Measurements from ENCODE around the gene CD55. TPM values are rescaled to one million over a fixed set of nuclear protein-coding genes. Genes with fewer than 3 reads are reported as not detected.

The CD55 gene
- total RNA-seq, 1 experiment from 2014 or later = 22.9 TPM

DNA sequence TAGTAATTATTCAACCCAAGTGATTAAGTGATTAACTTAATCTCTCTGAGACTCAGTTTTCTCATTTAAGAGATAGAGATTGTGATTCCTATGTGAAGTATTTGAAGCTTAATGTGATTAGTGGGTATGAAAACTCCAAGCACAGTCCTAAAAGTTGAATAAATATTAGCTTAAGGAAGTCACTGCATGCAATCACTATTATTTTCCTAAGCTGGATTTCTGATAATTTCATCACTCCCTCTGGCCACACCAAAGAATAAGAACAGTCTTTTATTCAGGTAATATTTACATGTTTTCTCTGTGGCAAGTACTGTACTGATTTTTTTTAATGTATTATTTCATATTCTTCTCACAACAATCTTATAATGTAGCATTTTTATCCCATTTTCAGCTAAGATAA, 31.1 kb downstream of the CD55 start:
- no peak for DNase-seq
- no peaks in the 10 kb centered on the region for H3K27me3 ChIP-seq
- H3K36me3 ChIP-seq = peaks cover 12% of the 10 kb centered on the region
- H3K9me3 ChIP-seq (replicated peaks) = peaks cover 8% of the 10 kb centered on the region; the same call in 1 of the 2 replicates
- H3K4me1 ChIP-seq = peaks cover 11% of the 10 kb centered on the region
- no peak overlapping the region for H3K27ac ChIP-seq
- H3K4me3 ChIP-seq = no peak overlapping the region

DNA sequence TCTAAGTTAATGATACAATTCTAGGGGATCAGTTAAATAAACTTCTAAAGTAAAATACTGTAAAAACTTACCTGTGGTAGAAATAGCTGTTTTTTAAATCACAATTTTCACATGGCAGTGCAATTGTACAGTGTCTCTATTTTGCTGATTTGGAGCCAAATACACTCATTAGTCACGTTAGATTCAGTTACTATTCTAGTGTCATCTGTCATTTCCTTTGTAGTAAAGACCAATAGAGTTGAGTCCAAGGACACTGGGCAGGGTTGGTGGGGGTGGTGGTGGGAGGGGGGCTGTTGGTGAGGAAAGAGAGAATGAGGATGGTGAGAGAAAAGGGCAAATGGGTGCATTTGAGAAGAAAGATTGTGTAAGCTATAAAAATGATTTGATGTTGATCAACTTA, 33.6 kb downstream of the CD55 start:
- no peaks in the 10 kb centered on the region for H3K27me3 ChIP-seq
- H3K4me3 ChIP-seq = no peak overlapping the region
- H3K9me3 ChIP-seq (replicated peaks) = no peaks in the 10 kb centered on the region
- peak; percentile 36 to 68 for DNase-seq
- H3K4me1 ChIP-seq = peaks cover 11% of the 10 kb centered on the region
- H3K36me3 ChIP-seq = 0 out of 2 replicates have a peak, but pooled peaks cover 5% of the 10 kb centered on the region
- H3K27ac ChIP-seq = peak overlapping the region; percentile 67

GRCh38 chr1:207355513-207356295, 34.2 kb downstream of the CD55 start:
- peak overlapping the region; percentile 55 for H3K27ac ChIP-seq
- 0 out of 2 replicates have a peak, but pooled peaks cover 5% of the 10 kb centered on the region for H3K36me3 ChIP-seq
- H3K4me1 ChIP-seq = peaks cover 11% of the 10 kb centered on the region
- no peak for DNase-seq
- H3K4me3 ChIP-seq = no peak overlapping the region
- no peaks in the 10 kb centered on the region for H3K9me3 ChIP-seq (replicated peaks)
- no peaks in the 10 kb centered on the region for H3K27me3 ChIP-seq

- DNase-seq = no peak
- 0 out of 2 replicates have a peak, but pooled peaks cover 3% of the 10 kb centered on the region for H3K36me3 ChIP-seq
- H3K4me1 ChIP-seq = no peaks in the 10 kb centered on the region
- no peak overlapping the region for H3K4me3 ChIP-seq
- no peak overlapping the region for H3K27ac ChIP-seq
- no peaks in the 10 kb centered on the region for H3K9me3 ChIP-seq (replicated peaks)
- no peaks in the 10 kb centered on the region for H3K27me3 ChIP-seq
These were observed 39.6 kb downstream of the CD55 start for GRCh38 chr1:207361029-207361428.

- Histone ChIP-seq H3K36me3 (0 out of 2 replicates have a peak, but pooled peaks cover 3% of the 10 kb centered on the region), H3K4me1 (no peaks in the 10 kb centered on the region), H3K4me3 (no peak overlapping the region), H3K27me3 (no peaks in the 10 kb centered on the region), H3K9me3 (replicated peaks) (no peaks in the 10 kb centered on the region), H3K27ac (no peak overlapping the region)
- no peak for DNase-seq
These were observed 40.4 kb downstream of the CD55 start for GRCh38 chr1:207361889-207362288.

DNA sequence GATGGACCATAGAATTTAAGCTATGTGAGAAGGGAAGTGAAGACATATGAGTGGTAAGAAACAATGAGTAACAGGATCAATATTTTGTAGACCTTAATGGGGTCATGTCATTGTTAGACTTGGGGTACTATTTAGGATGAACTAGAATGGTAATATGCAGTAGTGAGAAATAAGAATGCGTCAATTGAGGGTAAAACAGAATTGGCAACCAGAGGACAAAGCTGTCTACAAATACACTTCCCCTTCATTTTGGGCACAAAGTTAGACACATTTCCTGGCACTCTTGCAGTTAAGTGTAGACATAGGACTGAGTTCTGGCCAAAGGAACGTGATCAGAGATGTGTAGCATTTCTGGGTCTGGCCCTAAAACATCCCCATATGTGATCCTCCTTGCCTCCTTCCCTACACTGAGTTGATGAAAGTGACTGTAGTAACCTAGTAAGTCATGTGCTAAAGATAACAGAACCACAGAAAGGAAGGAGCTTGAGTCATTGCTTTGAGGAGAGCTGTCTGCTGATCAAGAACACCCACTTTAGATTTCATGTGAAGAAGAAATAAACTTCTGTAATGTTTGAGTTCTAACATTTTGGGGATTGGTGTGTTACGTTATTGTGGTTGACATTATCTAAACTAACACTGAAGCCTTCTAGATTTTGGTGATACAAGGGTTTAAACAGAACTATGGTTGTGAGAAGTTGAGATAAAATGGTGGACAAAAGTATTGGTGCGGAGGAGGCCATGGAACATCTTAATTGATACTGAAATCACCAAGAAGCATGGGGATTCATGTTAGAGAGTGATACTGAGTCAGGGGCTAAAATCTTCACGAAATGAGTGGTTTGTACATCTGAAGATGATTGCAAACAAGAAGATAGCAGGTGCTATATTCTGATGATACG, 41.7 kb downstream of the CD55 start:
- no peak for DNase-seq
- 0 out of 2 replicates have a peak, but pooled peaks cover 3% of the 10 kb centered on the region for H3K36me3 ChIP-seq
- no peak overlapping the region for H3K27ac ChIP-seq
- no peaks in the 10 kb centered on the region for H3K27me3 ChIP-seq
- no peak overlapping the region for H3K4me3 ChIP-seq
- no peaks in the 10 kb centered on the region for H3K4me1 ChIP-seq
- no peaks in the 10 kb centered on the region for H3K9me3 ChIP-seq (replicated peaks)

GRCh38 chr1:207363871-207364270, 42.4 kb downstream of the CD55 start:
- H3K4me3 ChIP-seq = no peak overlapping the region
- no peak for DNase-seq
- no peaks in the 10 kb centered on the region for H3K27me3 ChIP-seq
- no peaks in the 10 kb centered on the region for H3K4me1 ChIP-seq
- H3K36me3 ChIP-seq = 0 out of 2 replicates have a peak, but pooled peaks cover 3% of the 10 kb centered on the region
- H3K27ac ChIP-seq = no peak overlapping the region
- no peaks in the 10 kb centered on the region for H3K9me3 ChIP-seq (replicated peaks)

- Histone ChIP-seq H3K27me3 (no peaks in the 10 kb centered on the region), H3K9me3 (replicated peaks) (no peaks in the 10 kb centered on the region), H3K36me3 (0 out of 2 replicates have a peak, but pooled peaks cover 3% of the 10 kb centered on the region), H3K4me1 (no peaks in the 10 kb centered on the region), H3K27ac (no peak overlapping the region), H3K4me3 (no peak overlapping the region)
- DNase-seq = no peak
These were observed 43.1 kb downstream of the CD55 start for GRCh38 chr1:207364614-207365013.

GRCh38 chr1:207365063-207365462, 43.6 kb downstream of the CD55 start:
- H3K36me3 ChIP-seq = no peaks in the 10 kb centered on the region
- H3K4me1 ChIP-seq = no peaks in the 10 kb centered on the region
- no peak for DNase-seq
- no peak overlapping the region for H3K27ac ChIP-seq
- H3K27me3 ChIP-seq = no peaks in the 10 kb centered on the region
- no peaks in the 10 kb centered on the region for H3K9me3 ChIP-seq (replicated peaks)
- no peak overlapping the region for H3K4me3 ChIP-seq

DNA sequence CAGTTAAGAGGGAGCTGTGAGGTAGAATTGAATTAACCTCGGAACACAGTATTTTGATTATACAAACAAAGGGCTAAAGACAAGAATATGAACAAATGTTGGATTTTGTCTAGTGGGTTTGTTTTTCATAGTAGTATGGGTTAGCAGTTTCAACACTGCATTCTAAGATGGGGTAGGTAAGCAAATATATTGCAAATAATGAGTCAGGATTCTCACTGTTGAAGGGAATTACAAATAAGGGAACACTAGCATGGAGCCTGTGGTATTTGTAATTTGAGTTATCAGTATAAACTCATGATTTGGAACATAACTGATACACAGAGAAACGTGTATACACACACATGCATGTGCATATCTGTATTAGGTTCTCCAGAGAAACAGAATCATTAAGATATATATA, 44.5 kb downstream of the CD55 start:
- H3K9me3 ChIP-seq (replicated peaks) = no peaks in the 10 kb centered on the region
- H3K36me3 ChIP-seq = no peaks in the 10 kb centered on the region
- H3K4me1 ChIP-seq = no peaks in the 10 kb centered on the region
- H3K27ac ChIP-seq = no peak overlapping the region
- no peaks in the 10 kb centered on the region for H3K27me3 ChIP-seq
- H3K4me3 ChIP-seq = no peak overlapping the region
- no peak for DNase-seq

GRCh38 chr1:207388721-207389120, 67.2 kb downstream of the CD55 start:
- Histone ChIP-seq H3K27ac (no peak overlapping the region), H3K27me3 (no peaks in the 10 kb centered on the region), H3K4me3 (no peak overlapping the region), H3K36me3 (no peaks in the 10 kb centered on the region), H3K9me3 (replicated peaks) (peaks cover 3% of the 10 kb centered on the region), H3K4me1 (peaks cover 13% of the 10 kb centered on the region)
- DNase-seq = no peak

GRCh38 chr1:207389728-207390464, 68.4 kb downstream of the CD55 start:
- Histone ChIP-seq H3K9me3 (replicated peaks) (peaks cover 3% of the 10 kb centered on the region), H3K27ac (no peak overlapping the region), H3K36me3 (0 out of 2 replicates have a peak, but pooled peaks cover 2% of the 10 kb centered on the region), H3K4me1 (peaks cover 20% of the 10 kb centered on the region), H3K27me3 (no peaks in the 10 kb centered on the region), H3K4me3 (no peak overlapping the region)
- no peak for DNase-seq

DNA sequence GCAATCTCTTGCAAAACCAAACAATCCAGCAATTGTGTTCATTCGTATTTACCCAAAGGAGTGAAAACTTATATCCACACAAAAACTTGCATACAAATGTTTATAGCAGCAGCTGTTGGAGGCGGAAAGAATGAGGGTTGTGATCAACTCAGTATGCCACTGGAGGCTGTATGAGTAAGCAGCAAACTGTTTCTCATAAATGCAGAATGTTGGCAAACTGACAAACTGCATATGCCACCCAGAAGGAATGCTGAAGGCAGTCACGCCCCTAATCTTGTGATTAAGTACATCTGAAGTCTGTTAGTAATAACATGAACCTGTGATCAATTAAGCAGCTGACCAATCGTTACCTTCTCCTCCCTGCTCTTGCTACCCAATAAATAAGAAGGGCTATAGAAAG, 72.1 kb downstream of the CD55 start:
- Histone ChIP-seq H3K9me3 (replicated peaks) (peaks cover 3% of the 10 kb centered on the region; the same call in 1 of the 2 replicates), H3K4me1 (peaks cover 29% of the 10 kb centered on the region), H3K27me3 (no peaks in the 10 kb centered on the region), H3K27ac (peak overlapping the region; percentile 82), H3K36me3 (0 out of 2 replicates have a peak, but pooled peaks cover 2% of the 10 kb centered on the region), H3K4me3 (peak overlapping the region; percentile 44)
- DNase-seq = peak; percentile 90

DNA sequence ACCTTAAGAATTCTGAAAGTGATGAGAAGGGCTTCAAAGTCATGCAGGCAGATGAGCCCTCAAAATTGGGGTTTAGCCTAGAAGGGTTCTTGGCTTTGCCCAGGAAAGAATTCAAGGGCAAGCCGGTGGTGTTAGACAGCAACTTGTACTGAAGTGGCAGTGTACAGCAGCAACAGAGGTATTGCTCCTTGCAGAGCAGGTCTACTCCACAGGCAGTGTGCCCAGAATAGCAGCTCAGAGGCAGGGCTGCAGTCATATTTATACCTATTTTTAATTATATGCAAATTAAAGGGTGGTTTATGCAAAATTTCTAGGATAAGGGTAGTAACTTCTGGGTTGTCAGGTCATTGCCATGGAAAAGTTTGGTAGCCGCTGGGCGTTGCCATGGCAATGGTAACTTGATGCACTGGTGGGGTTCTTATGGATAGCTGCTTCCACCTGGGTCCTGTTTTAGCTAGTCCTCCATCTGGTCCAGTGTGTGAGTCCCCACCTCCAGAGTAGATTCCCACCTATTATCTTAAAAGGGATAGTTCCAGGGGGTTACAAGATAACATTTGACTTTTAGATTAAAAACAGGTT, 74.8 kb downstream of the CD55 start:
- H3K27ac ChIP-seq = no peak overlapping the region

More for the DNA sequence above, 74.8 kb downstream of the CD55 start:
- no peaks in the 10 kb centered on the region for H3K27me3 ChIP-seq
- H3K4me1 ChIP-seq = peaks cover 29% of the 10 kb centered on the region
- peaks cover 3% of the 10 kb centered on the region; the same call in 1 of the 2 replicates for H3K9me3 ChIP-seq (replicated peaks)
- no peak overlapping the region for H3K4me3 ChIP-seq
- no peak for DNase-seq
- H3K36me3 ChIP-seq = 0 out of 2 replicates have a peak, but pooled peaks cover 2% of the 10 kb centered on the region
